Caco-2 (cell line): ENCODE measurements around the gene DYNC2H1. TPM values are rescaled to one million over a fixed set of nuclear protein-coding genes. Genes with fewer than 3 reads are reported as not detected.
"Not testable (repeated sequence)": the region's sequence is repeated elsewhere in the genome, so short reads cannot be mapped to it uniquely, and the experiment has no call there.

ENCODE experiments used
- BruUV-seq: library from RNA; stranded (reverse); fragments of 400-500 nt; replicated peaks from 2 replicates; lab custom pipeline; 2021; lab: Mats Ljungman, UMichigan
- CTCF ChIA-PET: fragments of 300-600 bp; sonication (Branson Sonifier 250); formaldehyde crosslinking; loops from one replicate; lab custom pipeline; 2022; ENCODE audit warnings: antibody characterized with exemption; lab: Charles Lee
- POLR2A ChIA-PET: fragments of 300-600 bp; sonication (Branson Sonifier 250); formaldehyde crosslinking; loops from one replicate; lab custom pipeline; 2022; ENCODE audit warnings: antibody characterized with exemption; lab: Charles Lee
- DNase-seq, 2 experiments: peaks; one replicate each; pipeline versions ENCODE4 v3.0.0 to v3.0.0-alpha.2; 2020 to 2022
- H3K27me3 ChIP-seq: replicated peaks from 2 replicates; pipeline ENCODE4 v1.6.0; 2011; ENCODE audit warnings: low read length; ENCODE audit not compliant: control insufficient read depth, insufficient read depth
- H3K36me3 ChIP-seq: 2 replicates; pipeline ENCODE4 v1.5.1; 2011; ENCODE audit warnings: low read length; ENCODE audit not compliant: control insufficient read depth, insufficient read depth
- H3K4me1 ChIP-seq: fragments of 250-450 bp; sonication (Bioruptor Pico); 2 replicates; pipeline ENCODE4 v1.5.1; 2020; ENCODE audit warnings: mild to moderate bottlenecking
- H3K4me3 ChIP-seq: 2 replicates; pipeline ENCODE4 v1.5.1; 2011; ENCODE audit warnings: low read depth, mild to moderate bottlenecking, control low read depth, low read length
- H3K9me3 ChIP-seq: fragments of 250-450 bp; sonication (Bioruptor Pico); 2 replicates; pipeline ENCODE4 v1.5.1; 2020; ENCODE audit warnings: mild to moderate bottlenecking, moderate library complexity
- H3K27ac Mint-ChIP-seq: one replicate; pipeline ENCODE4 v1.8.0; 2022; ENCODE audit warnings: mixed read lengths; ENCODE audit not compliant: unreplicated experiment
- H3K27me3 Mint-ChIP-seq: one replicate; pipeline ENCODE4 v1.8.0; 2022; ENCODE audit warnings: mixed read lengths; ENCODE audit not compliant: insufficient read depth, unreplicated experiment
- H3K36me3 Mint-ChIP-seq: one replicate; pipeline ENCODE4 v1.8.0; 2022; ENCODE audit warnings: mild to moderate bottlenecking, mixed read lengths; ENCODE audit not compliant: insufficient read depth, unreplicated experiment
- H3K4me1 Mint-ChIP-seq: one replicate; pipeline ENCODE4 v1.8.0; 2022; ENCODE audit warnings: low read depth, mixed read lengths; ENCODE audit not compliant: unreplicated experiment
- H3K4me3 Mint-ChIP-seq: one replicate; pipeline ENCODE4 v1.8.0; 2022; ENCODE audit warnings: mild to moderate bottlenecking, moderate library complexity, mixed read lengths; ENCODE audit not compliant: unreplicated experiment
- H3K9me3 Mint-ChIP-seq: one replicate; pipeline ENCODE4 v1.8.0; 2022; ENCODE audit warnings: mixed read lengths; ENCODE audit not compliant: unreplicated experiment
- intact Hi-C: fragments of 100-400 bp; cut with micrococcal nuclease; formaldehyde crosslinking; loops from one replicate; pipeline ENCODE4 v1.10.0; 2022; ENCODE audit not compliant: unreplicated experiment
- total RNA-seq: library from RNA; stranded (reverse); gene quantifications from 2 replicates; pipeline ENCODE4 v1.2.3, GENCODE V29; 2022
- TF ChIP-seq, protein P1 (sequence below), 2 experiments: fragments of 200-600 bp in 1 of 2; IDR thresholded peaks; 1 replicate in 1 of 2; 2 replicates in 1 of 2; pipeline versions ENCODE4 v1.5.1 to v1.8.0; 2011 to 2022; ENCODE audit warnings: antibody characterized with exemption in 1 of 2, control low read depth in 1 of 2, inconsistent platforms in 1 of 2, low read depth in 1 of 2, low read length in 1 of 2, mild to moderate bottlenecking in 1 of 2, moderate library complexity in 1 of 2; ENCODE audit not compliant: insufficient read depth in 1 of 2, severe bottlenecking in 1 of 2, unreplicated experiment in 1 of 2

The DYNC2H1 gene
- total RNA-seq, 1 experiment from 2014 or later: 6.5 TPM

GRCh38 chr11:103125462-103125861 is 16.2 kb downstream of the DYNC2H1 start:
- H3K27me3 Mint-ChIP-seq: no peaks in the 10 kb centered on the region
- no peaks in the 10 kb centered on the region for H3K36me3 Mint-ChIP-seq
- H3K9me3 ChIP-seq: no peaks in the 10 kb centered on the region
- no peaks in the 10 kb centered on the region for H3K4me1 ChIP-seq
- H3K27me3 ChIP-seq: no peaks in the 10 kb centered on the region
- H3K9me3 Mint-ChIP-seq: no peaks in the 10 kb centered on the region
- H3K4me3 Mint-ChIP-seq: no peak overlapping the region
- DNase-seq: no peak
- TF ChIP-seq, protein P1, sequence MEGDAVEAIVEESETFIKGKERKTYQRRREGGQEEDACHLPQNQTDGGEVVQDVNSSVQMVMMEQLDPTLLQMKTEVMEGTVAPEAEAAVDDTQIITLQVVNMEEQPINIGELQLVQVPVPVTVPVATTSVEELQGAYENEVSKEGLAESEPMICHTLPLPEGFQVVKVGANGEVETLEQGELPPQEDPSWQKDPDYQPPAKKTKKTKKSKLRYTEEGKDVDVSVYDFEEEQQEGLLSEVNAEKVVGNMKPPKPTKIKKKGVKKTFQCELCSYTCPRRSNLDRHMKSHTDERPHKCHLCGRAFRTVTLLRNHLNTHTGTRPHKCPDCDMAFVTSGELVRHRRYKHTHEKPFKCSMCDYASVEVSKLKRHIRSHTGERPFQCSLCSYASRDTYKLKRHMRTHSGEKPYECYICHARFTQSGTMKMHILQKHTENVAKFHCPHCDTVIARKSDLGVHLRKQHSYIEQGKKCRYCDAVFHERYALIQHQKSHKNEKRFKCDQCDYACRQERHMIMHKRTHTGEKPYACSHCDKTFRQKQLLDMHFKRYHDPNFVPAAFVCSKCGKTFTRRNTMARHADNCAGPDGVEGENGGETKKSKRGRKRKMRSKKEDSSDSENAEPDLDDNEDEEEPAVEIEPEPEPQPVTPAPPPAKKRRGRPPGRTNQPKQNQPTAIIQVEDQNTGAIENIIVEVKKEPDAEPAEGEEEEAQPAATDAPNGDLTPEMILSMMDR (IDR thresholded peaks at IDR 0.05; ENCODE audit: insufficient read depth in 1 of 2, low read depth in 1 of 2, low read length in 1 of 2, severe bottlenecking in 1 of 2, unreplicated experiment in 1 of 2): no peak
- intact Hi-C loops: no loop called here
- POLR2A ChIA-PET: no interaction called here
- H3K4me3 ChIP-seq: no peak overlapping the region
- no peaks in the 10 kb centered on the region for H3K36me3 ChIP-seq
- CTCF ChIA-PET: no interaction called here
- BruUV-seq: no TSS peak
- no peaks in the 10 kb centered on the region for H3K4me1 Mint-ChIP-seq
- no peak overlapping the region for H3K27ac Mint-ChIP-seq

GRCh38 chr11:103141986-103142385 is 32.8 kb downstream of the DYNC2H1 start:
- H3K9me3 Mint-ChIP-seq, H3K4me3 Mint-ChIP-seq, DNase-seq, BruUV-seq, POLR2A ChIA-PET, H3K27me3 ChIP-seq, CTCF ChIA-PET, H3K4me1 ChIP-seq, H3K4me1 Mint-ChIP-seq, H3K27me3 Mint-ChIP-seq, H3K9me3 ChIP-seq, H3K27ac Mint-ChIP-seq, H3K36me3 Mint-ChIP-seq, H3K4me3 ChIP-seq, H3K36me3 ChIP-seq: not testable (repeated sequence)
- intact Hi-C loops: loop anchor here (5.0 kb wide), 1 partner anchor 1260 kb away; no protein-coding TSS in a partner anchor

DNA sequence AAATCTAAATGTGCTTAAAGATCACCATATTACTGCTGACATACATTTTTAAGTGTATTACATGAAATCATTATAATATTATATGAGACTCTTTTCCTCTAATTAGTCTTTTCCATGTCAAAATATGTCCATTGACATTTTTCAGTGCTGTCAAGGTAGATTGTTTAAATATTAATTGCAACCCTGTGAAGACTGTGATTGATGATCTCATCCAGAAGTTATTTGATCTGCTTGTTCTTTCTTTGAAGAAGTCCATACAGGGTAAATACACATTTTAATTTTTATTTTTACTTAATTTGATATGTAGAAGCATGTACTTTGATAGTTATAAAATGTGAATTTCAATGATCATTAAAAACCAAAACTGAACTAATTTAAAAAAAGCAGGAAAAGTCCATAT is 38.4 kb downstream of the DYNC2H1 start:
- H3K9me3 ChIP-seq: no peaks in the 10 kb centered on the region
- no peaks in the 10 kb centered on the region for H3K36me3 Mint-ChIP-seq
- intact Hi-C loops: no loop called here
- TF ChIP-seq, protein P1 (IDR thresholded peaks at IDR 0.05; ENCODE audit: insufficient read depth in 1 of 2, low read depth in 1 of 2, low read length in 1 of 2, severe bottlenecking in 1 of 2, unreplicated experiment in 1 of 2): no peak
- DNase-seq: no peak
- H3K27me3 ChIP-seq: no peaks in the 10 kb centered on the region
- no peak overlapping the region for H3K4me3 ChIP-seq
- CTCF ChIA-PET: no interaction called here
- H3K4me1 ChIP-seq: peaks cover 5% of the 10 kb centered on the region; the same call in 1 of the 2 replicates
- no peaks in the 10 kb centered on the region for H3K36me3 ChIP-seq
- H3K9me3 Mint-ChIP-seq: no peaks in the 10 kb centered on the region
- no peaks in the 10 kb centered on the region for H3K4me1 Mint-ChIP-seq
- no peaks in the 10 kb centered on the region for H3K27me3 Mint-ChIP-seq
- no peak overlapping the region for H3K4me3 Mint-ChIP-seq
- POLR2A ChIA-PET: interaction anchor here (0.8 kb wide), 1 partner anchor 38 kb away, joined by 4 read pairs; the partner anchor contains the start of gene DYNC2H1
- BruUV-seq: no TSS peak
- no peak overlapping the region for H3K27ac Mint-ChIP-seq

DNA sequence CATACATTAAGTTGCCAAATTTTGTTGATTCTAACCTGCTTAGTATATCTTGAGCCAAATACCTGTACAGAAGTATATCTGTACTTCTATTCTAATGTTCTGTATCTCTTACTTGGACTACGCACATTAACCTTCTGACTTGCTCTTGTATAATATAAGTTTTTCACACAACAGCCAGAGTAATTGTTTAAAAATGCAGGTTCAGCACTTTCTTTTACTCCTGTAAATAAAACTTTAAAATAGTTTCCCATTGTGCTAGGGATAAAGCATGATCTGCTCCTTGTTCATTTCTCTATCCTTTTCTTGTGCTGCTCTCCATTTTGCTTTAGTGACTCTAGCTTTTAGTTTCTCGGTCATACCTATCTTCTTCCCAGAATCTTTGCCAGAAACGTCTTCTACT is 48.3 kb downstream of the DYNC2H1 start:
- no peak overlapping the region for H3K4me3 ChIP-seq
- H3K27me3 ChIP-seq: no peaks in the 10 kb centered on the region
- intact Hi-C loops: no loop called here
- no peak for DNase-seq
- Mint-ChIP-seq H3K4me3 (no peak overlapping the region), H3K27ac (no peak overlapping the region), H3K36me3 (no peaks in the 10 kb centered on the region), H3K9me3 (no peaks in the 10 kb centered on the region), H3K27me3 (no peaks in the 10 kb centered on the region), H3K4me1 (no peaks in the 10 kb centered on the region)
- BruUV-seq: no TSS peak
- ChIA-PET POLR2A (no interaction called here), CTCF (no interaction called here)
- no peaks in the 10 kb centered on the region for H3K4me1 ChIP-seq
- no peaks in the 10 kb centered on the region for H3K9me3 ChIP-seq
- no peaks in the 10 kb centered on the region for H3K36me3 ChIP-seq
- TF ChIP-seq, protein P1 (IDR thresholded peaks at IDR 0.05; ENCODE audit: insufficient read depth in 1 of 2, low read depth in 1 of 2, low read length in 1 of 2, severe bottlenecking in 1 of 2, unreplicated experiment in 1 of 2): no peak
